Measurements from ENCODE around the gene EIPR1.
A peak's percentile ranks its signal among the peaks of the same experiment; 100 is the strongest.
"Not testable (repeated sequence)": the region's sequence is repeated elsewhere in the genome, so short reads cannot be mapped to it uniquely, and the experiment has no call there.

Gene EIPR1

DNA sequence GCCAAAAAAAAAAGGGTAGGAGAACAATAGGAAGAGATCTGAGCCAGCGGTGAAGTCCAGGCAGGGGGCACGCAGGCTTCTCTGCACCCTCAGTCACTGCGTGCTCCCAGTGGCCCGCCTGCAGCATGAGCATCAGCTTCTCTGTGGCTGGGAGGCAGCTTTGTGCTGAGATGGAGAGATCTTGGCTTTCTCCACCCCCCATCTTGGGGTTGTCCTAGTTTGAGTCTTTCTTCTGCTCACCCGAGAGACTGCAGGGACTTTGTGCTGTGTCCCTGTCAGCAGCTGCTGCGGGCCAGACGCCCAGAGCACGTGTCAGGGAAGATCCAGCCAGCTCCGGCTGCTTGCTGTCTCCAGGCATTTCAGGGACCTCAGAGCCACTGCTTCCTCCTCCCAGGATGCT lies 22.2 kb upstream of the EIPR1 start:
- peak; percentile 87 for DNase-seq

DNA sequence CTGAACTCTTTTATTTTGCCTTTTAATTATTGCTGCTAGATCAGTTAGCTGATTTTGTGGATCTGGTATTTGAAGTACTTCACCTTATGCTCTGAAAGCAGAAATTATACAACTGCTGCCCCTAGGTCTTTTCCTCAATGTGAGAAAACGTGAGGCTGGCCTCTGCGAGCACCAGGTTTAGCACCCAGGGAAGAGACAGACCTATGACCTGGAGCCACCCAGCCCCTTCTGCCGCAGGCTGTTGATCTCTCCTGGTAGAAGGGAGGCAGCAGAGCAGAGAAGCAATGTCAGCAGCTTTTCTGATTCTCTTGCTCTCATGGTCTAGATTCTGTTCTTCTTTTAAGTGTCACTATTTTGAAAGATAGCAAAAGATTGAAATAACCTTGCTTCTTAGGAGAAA lies 21.8 kb upstream of the EIPR1 start:
- peak; percentile 36 for DNase-seq

- DNase-seq = no peak
These were observed 21.2 kb upstream of the EIPR1 start for GRCh38 chr2:3398857-3399256.

GRCh38 chr2:3396920-3397559 lies 19.4 kb upstream of the EIPR1 start:
- no peak for DNase-seq

DNA sequence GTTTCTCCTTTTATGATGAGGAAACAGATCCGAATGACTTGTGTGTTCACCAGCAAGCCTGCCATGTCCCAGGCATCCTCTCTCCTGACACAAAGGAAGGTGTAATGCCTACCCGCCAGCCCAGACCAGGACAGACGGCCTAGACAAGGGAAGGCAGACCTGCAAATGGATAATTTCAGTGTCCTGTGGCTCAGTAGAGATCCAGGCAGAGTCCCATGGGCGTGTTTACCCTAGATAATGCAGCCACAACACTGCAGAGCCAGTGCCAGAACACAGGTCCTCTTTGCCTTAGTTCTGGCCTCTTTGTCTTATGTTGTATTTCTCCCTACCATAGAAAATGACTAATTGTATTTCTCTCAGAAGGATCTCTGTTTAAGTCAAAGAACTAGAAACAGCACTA lies 14.6 kb upstream of the EIPR1 start:
- DNase-seq = no peak

GRCh38 chr2:3390041-3390440 lies 12.4 kb upstream of the EIPR1 start:
- no peak for DNase-seq

GRCh38 chr2:3389193-3389592 lies 11.6 kb upstream of the EIPR1 start:
- DNase-seq = no peak

GRCh38 chr2:3388412-3388738 lies 10.8 kb upstream of the EIPR1 start:
- no peak for DNase-seq

- no peak for DNase-seq
These were observed 10.2 kb upstream of the EIPR1 start for GRCh38 chr2:3387644-3388411.

DNA sequence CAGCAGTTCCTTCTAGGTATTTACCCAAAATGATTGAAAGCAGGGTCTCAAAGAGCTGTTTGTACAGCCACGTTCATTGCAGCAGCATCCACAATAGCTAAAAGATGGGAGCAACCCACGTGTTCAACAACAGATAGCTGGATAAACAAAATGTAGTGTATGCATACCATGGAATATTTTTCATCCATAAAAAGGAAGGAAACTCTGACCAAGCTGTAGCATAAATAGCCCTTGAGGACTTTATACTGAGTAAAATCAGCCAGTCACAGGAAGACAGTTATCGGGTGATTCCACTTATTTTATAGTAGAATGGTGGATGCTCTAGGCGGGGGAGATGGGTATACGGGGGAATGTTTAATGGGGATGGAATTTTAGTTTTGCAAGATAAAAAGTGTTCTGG lies 9.4 kb upstream of the EIPR1 start:
- DNase-seq = no peak

DNA sequence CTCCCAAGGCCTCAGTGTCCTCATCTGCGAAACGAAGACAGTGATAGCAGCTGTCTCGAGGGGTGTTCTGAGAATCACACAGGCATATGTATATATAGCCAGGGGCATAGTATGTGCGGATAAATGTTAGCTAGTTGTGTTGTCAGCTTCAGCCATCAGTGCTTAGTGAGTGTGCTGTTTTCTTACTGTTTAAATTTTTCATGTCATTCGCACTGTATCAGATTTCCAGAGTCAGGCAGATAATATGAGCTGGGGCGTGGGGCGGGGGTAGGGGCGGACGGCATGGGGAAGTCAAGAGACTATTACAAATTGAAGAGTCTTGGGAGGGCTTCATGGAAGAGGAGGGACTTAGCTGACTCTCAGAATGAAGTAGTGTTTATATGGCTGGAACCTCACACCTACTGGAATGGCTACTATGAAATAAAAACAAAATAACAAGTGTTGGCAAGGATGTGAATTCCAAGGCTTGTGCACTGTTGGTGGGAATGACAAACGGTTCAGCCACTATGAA lies 8.9 kb upstream of the EIPR1 start:
- DNase-seq = no peak

DNA sequence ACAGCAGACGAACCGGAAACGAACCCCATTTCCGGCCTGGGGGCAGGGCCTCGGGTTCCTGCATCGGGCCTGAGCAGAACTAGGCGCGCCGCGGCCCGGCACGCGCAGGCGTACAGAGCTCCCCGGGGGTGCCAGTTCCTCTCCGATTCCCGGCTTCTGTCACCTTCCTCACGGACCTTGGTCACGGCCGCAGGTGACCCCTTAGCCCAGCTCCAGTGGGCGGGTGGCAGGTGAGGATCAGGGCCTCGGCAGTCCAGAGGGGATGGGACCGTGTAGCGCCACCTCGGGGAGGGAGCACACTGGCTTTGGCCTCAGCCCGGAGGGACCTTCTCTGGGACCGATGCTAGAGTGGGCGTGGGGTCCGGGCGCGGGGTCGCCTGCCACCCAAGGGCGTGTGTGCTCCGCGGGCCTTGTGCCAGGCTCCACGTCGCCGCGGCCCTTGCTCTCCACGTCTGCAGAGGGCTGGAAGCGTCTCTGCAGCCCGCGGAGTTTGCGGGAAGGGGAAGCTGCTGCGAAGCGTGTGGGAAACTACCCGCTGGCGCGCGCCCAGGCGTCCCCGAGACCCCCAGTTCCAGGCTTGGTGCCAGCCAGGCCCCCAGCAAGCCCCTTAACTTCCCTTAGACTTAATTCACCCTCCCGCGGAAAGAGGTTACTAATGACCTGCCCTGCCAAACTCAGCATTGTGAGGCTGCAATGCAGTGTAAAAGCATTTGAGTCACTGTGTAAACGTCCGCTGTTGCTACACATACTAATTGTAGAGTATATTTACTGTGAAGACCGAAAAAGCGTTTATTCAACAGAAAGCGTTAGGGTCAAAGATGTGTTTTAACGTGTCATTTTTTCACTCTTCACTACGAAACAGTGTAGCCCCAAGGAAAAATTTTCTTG lies 2.3 kb upstream of the EIPR1 start, which contains the start of gene TRAPPC12:
TSS of gene TRAPPC12 (plus strand) at position 48 of the 888 bp plus-strand sequence. CDS start 7,930 bp downstream, outside the sequence.
- DNase-seq = peak; percentile 92

GRCh38 chr2:3379339-3379646 lies 1.7 kb upstream of the EIPR1 start:
- no peak for DNase-seq

DNA sequence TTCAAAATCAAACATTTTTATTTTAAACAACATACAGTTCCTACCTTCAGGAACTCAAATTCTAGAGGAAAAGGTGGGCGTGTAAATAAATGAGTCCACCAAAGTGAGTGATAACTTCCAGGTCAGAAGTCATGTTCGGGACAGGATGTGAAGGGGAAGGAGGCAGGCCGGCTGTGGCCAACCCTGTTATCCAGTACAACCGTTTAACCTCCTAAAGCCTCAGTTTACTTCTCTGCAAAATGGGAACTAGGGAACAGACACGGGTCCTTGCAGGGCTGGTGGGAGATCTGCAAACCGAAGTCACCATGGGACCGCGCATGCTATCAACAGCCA lies 373 bp downstream of the EIPR1 start:
- no peak for DNase-seq

DNA sequence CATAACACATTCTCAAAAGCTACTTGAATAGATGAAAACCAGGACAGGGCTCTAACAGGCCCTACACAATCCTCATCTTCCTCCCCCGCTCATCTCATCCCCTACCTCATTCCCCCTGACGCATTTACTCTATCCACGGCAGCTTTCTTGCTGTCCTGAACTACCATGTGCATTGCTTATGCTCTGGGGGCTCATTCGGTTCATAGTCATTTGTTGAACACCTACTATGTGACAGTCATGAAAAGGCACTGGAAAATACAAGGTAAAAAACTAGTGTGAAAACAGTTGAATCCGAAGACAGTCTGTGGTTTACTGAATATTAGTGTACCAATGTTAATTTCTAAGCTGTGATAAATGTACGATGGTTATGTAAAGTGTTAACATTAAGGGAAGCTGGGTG lies 797 bp downstream of the EIPR1 start:
- DNase-seq = no peak

GRCh38 chr2:3369340-3370181 lies 8.1 kb downstream of the EIPR1 start:
- DNase-seq = not testable (repeated sequence)

- no peak for DNase-seq
These were observed 9.3 kb downstream of the EIPR1 start for GRCh38 chr2:3368261-3368722.

- DNase-seq = no peak
These were observed 12.4 kb downstream of the EIPR1 start for GRCh38 chr2:3365219-3365618.

DNA sequence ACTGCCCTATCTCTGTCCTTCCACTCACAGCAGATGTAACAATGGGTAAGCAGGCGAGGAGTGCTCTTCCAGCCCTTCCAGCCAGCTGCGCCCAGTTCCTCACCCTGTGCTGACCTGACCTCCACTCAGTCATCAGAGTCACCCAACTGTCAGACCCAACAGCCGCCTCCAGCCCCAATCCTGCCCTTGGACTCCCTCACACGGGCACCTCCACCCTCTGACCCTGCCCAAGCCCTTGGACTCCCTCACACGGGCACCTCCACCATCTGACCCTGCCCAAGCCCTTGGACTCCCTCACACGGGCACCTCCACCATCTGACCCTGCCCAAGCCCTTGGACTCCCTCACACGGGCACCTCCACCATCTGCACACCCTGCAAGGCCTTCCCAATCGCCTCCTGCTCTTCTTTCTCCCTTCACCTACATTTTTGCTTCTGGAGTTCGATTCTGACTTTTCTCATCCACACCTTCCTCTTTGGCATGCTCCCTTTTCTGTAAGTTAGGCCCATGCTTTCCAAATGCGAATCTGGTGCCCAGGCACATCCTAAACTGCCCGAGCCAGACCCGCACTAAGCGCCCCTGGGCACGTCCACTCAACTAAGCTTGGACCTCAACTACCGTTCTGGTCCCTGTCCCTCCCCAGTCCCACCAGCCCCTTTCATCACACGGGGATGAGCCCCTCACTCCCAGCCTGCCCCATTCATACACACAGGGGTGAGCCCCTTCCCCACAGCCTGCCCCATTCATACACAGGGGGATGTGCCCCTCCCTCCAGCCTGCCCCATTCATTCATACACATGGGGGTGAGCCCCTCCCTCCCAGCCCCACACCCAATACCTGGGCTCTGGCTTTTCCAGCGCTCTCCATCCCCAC lies 15.9 kb downstream of the EIPR1 start:
- no peak for DNase-seq

DNA sequence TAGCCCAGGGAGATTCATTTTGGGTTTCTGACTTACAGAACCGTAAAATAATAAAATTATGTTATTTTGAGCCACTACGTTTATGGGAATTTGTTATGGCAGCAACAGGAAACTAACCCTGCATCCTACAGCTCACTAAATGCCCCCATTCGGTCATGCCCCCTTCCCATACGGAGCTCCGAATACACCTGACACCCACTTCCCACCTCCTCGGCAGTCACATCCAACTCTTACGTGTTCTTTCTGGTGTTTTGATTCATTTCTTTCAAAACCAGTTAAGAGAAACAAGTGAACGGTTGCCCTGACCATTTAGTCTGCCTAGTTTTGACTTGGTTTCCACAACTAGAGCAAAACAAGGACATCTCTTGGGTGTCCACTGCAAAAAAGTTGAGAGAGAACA lies 19.7 kb downstream of the EIPR1 start:
- no peak for DNase-seq

GRCh38 chr2:3357446-3357845 lies 20.2 kb downstream of the EIPR1 start:
- not testable (repeated sequence) for DNase-seq

GRCh38 chr2:3356799-3357198 lies 20.8 kb downstream of the EIPR1 start:
- DNase-seq = no peak
